GM12873 (cell line): Measurements from ENCODE around the gene ABCB4.

ENCODE experiments used
- CTCF ChIP-seq: IDR thresholded peaks from 2 replicates; pipeline ENCODE4 v1.5.1; 2012; ENCODE audit warnings: low read depth, mild to moderate bottlenecking, moderate library complexity, low read length, control low read depth; ENCODE audit not compliant: insufficient read depth; ENCODE audit errors: missing control alignments

Gene ABCB4

GRCh38 chr7:87414794-87415188 lies 60.7 kb downstream of the ABCB4 start:
- TF ChIP-seq CTCF, result no peak

DNA sequence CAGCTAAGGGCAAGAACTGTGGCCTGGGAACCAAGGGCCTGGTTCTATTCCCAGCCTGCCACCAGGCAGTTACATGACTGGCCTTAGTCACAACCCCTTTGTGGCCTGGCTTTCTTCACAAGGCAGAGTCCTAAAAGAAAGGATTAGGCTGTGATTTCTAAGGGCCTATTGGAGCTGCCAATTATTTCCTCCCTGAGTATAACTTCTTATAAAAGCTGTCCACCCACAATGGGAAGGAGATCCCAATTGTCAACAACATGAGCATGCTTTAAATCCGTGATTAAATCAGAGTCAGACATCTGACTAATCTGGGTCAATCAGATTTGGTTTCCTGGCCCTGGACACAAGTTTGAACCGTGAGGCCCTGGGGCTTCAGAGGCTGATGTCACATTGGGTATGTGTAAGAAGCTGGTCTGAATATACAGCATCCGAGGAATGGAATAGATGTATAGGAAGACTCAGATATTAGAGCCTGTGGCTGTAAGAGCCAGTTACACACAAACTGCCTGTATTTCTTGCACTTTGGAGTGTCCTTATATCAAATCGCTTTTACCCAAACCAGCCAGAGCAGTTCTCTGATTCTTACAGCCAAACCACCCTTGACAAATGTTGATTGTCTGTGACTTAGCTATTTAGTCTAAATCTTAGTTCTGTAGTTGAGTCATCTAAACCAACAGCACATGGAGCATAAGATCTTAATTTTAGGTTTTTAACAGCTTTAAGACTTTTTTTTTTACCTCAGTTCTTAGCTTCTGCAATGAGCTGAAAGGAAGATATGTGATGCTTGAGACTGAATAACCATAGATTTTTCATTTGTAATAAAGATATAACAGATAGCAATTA lies 61.3 kb downstream of the ABCB4 start:
- TF ChIP-seq CTCF, result no peak

GRCh38 chr7:87413029-87413428 lies 62.5 kb downstream of the ABCB4 start:
- TF ChIP-seq CTCF, result no peak

DNA sequence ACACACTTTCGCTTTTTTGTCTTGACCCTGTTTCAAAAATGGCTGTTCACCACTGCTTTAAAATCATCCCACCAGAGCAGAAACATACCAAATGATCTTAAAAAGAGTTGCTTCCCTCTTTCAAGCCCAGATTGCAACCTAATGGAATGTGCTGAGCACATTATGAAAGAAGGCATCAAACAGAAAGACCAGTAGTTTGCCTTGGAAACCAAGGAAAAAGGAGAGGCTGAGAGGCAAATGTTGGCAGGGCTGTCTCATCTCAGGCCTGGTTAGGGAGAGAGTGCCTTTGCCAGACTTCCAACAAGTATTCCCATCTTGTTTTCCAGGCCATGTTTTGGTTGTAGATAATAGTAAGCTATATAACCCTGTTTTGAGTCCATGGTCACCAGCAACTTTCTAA lies 64.3 kb downstream of the ABCB4 start:
- TF ChIP-seq CTCF, result no peak

GRCh38 chr7:87404674-87405073 lies 70.8 kb downstream of the ABCB4 start:
- TF ChIP-seq CTCF, result no peak

DNA sequence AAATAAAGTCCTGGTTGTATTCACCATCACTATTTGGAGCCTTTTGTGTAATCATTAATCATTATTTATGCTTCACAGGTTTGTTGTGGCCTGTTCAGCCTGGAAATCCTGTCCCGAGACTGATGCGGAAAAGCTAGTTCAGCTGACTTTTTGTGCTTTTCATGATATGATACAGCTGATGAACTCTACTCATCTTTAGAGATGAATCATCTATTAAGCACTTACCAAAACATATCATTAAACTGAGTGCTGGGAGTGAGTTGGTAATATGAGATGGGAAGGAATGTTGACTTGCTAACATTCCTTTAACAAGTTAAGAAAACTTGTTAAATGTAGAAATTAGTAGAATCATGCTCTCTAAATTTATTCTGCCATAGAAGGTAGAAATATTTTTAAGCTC lies 77.0 kb downstream of the ABCB4 start:
- TF ChIP-seq CTCF, result no peak

GRCh38 chr7:87395442-87396020 lies 79.9 kb downstream of the ABCB4 start:
- no peak for TF ChIP-seq CTCF
